Rectal smooth muscle tissue (tissue), 1 donor: Measurements from ENCODE around the gene OPCML.

Experiments
- H3K27ac ChIP-seq: one replicate; pipeline ENCODE4 v1.7.0; 2013; ENCODE audit warnings: low read depth, low read length, inconsistent platforms
- H3K27me3 ChIP-seq: one replicate; pipeline ENCODE4 v1.7.0; 2013; ENCODE audit warnings: low read length; ENCODE audit not compliant: control insufficient read depth, insufficient read depth
- H3K36me3 ChIP-seq: one replicate; pipeline ENCODE4 v1.7.0; 2013; ENCODE audit warnings: low read length; ENCODE audit not compliant: control insufficient read depth, insufficient read depth
- H3K4me1 ChIP-seq: one replicate; pipeline ENCODE4 v1.7.0; 2013; ENCODE audit warnings: low read length; ENCODE audit not compliant: control insufficient read depth, insufficient read depth
- H3K4me3 ChIP-seq: one replicate; pipeline ENCODE4 v1.7.0; 2013; ENCODE audit warnings: low read length
- H3K9ac ChIP-seq: one replicate; pipeline ENCODE4 v1.7.0; 2013; ENCODE audit warnings: low read length

Gene OPCML

DNA sequence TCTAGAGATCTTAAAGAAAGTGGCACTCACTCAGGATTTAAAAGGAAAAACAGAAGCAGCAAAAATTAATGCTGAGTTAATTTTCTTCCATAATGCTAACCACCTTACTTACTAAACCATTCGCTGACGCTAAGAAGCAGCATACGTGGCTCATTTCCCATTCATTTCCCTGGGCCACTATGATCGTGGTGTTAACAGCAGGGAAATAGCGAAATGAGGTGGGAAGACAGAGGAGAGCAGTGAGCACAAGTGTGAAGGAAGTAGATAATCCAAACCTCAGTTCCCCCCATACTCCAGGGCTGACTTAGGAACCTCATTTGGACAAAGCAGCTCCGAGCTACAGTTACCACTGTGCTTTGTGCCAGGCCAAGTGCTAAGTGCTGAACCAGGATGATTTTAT is 723.2 kb downstream of the OPCML start:
- no peak overlapping the region for H3K4me3 ChIP-seq
- no peak overlapping the region for H3K27ac ChIP-seq
- no peak overlapping the region for H3K9ac ChIP-seq
- H3K36me3 ChIP-seq: no peaks in the 10 kb centered on the region
- no peaks in the 10 kb centered on the region for H3K4me1 ChIP-seq
- no peaks in the 10 kb centered on the region for H3K27me3 ChIP-seq

- Histone ChIP-seq H3K36me3 (no peaks in the 10 kb centered on the region), H3K4me1 (no peaks in the 10 kb centered on the region), H3K27ac (no peak overlapping the region), H3K4me3 (no peak overlapping the region), H3K9ac (no peak overlapping the region), H3K27me3 (no peaks in the 10 kb centered on the region)
These were observed 728.0 kb downstream of the OPCML start for GRCh38 chr11:132804258-132804657.

DNA sequence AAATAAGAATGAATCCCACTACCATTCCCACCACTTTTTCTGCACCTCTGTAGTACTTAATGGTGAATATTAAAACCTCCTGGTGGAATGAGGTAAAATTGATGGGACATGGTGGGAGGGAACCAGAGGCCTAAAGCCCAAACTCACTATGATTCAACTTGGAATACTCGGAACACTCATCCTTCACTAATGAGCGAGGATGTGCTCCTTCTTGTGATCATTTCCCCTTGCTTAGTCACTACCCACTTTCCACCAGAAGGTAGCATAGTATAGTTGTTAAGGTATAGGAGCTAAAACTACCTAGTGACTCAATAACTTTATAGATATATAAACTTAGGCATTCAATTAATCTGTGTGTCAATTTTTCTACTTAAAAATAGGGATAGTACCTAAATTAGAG is 728.9 kb downstream of the OPCML start:
- H3K4me3 ChIP-seq: no peak overlapping the region

DNA sequence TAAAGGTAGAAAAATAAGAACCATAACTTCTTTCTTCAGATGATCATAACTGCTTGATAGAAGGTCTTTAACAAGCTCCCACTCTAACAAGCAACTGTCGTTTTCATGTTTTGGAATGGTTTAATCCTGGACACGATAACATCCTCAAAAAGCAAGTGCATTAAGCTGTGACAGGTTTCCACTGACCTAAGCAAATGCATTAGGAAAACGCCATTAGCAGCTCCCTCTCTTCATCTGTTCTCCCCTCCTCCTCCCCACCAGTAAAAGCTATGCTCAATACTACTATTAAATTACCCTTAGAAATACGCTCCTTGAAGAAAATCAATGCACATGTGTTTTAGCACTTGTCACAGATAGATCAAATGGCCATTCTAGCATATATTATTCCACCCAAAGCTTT is 729.4 kb downstream of the OPCML start:
- Histone ChIP-seq H3K27ac (no peak overlapping the region), H3K4me1 (no peaks in the 10 kb centered on the region), H3K4me3 (no peak overlapping the region), H3K36me3 (no peaks in the 10 kb centered on the region), H3K27me3 (no peaks in the 10 kb centered on the region), H3K9ac (no peak overlapping the region)

More for the DNA sequence above, 728.9 kb downstream of the OPCML start:
- Histone ChIP-seq H3K9ac (no peak overlapping the region), H3K36me3 (no peaks in the 10 kb centered on the region), H3K4me1 (no peaks in the 10 kb centered on the region), H3K27ac (no peak overlapping the region), H3K27me3 (no peaks in the 10 kb centered on the region)

GRCh38 chr11:132793831-132794230 is 738.5 kb downstream of the OPCML start:
- Histone ChIP-seq H3K27me3 (no peaks in the 10 kb centered on the region), H3K4me3 (no peak overlapping the region), H3K27ac (no peak overlapping the region), H3K4me1 (no peaks in the 10 kb centered on the region), H3K36me3 (no peaks in the 10 kb centered on the region), H3K9ac (no peak overlapping the region)

GRCh38 chr11:132792341-132793140 is 739.8 kb downstream of the OPCML start:
- H3K36me3 ChIP-seq: no peaks in the 10 kb centered on the region
- no peak overlapping the region for H3K27ac ChIP-seq
- H3K4me3 ChIP-seq: no peak overlapping the region
- no peaks in the 10 kb centered on the region for H3K27me3 ChIP-seq
- no peak overlapping the region for H3K9ac ChIP-seq
- no peaks in the 10 kb centered on the region for H3K4me1 ChIP-seq

GRCh38 chr11:132790971-132791370 is 741.3 kb downstream of the OPCML start:
- H3K4me3 ChIP-seq: no peak overlapping the region
- no peaks in the 10 kb centered on the region for H3K36me3 ChIP-seq
- no peak overlapping the region for H3K27ac ChIP-seq
- H3K4me1 ChIP-seq: no peaks in the 10 kb centered on the region
- no peak overlapping the region for H3K9ac ChIP-seq
- no peaks in the 10 kb centered on the region for H3K27me3 ChIP-seq

GRCh38 chr11:132790466-132790865 is 741.8 kb downstream of the OPCML start:
- Histone ChIP-seq H3K9ac (no peak overlapping the region), H3K36me3 (no peaks in the 10 kb centered on the region), H3K4me1 (no peaks in the 10 kb centered on the region), H3K4me3 (no peak overlapping the region), H3K27ac (no peak overlapping the region), H3K27me3 (no peaks in the 10 kb centered on the region)

DNA sequence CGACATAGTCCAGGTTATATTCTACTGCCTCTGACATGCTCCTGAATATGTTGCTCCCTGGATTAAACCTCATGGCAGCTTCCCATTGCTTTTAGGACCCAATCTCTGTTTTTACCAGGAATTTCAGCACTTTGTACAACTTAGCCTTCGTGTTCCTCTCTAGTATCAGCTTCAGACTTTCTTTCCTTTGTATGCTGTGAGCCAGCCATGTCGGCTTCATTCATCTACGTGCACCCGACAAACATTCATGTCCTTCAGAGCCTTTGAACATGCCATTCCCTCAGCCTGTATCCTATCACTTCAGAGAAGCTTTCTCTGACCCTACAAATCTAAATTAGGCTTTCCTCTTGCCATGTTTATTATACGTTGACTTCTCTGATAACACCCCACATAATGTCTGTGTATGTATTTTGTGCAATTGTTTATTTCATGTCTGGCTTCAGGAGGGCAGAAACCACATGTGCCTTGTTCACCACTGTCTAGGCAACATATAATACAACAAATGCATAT is 743.4 kb downstream of the OPCML start:
- Histone ChIP-seq H3K9ac (no peak overlapping the region), H3K4me3 (no peak overlapping the region), H3K4me1 (no peaks in the 10 kb centered on the region), H3K36me3 (no peaks in the 10 kb centered on the region), H3K27ac (no peak overlapping the region), H3K27me3 (no peaks in the 10 kb centered on the region)

DNA sequence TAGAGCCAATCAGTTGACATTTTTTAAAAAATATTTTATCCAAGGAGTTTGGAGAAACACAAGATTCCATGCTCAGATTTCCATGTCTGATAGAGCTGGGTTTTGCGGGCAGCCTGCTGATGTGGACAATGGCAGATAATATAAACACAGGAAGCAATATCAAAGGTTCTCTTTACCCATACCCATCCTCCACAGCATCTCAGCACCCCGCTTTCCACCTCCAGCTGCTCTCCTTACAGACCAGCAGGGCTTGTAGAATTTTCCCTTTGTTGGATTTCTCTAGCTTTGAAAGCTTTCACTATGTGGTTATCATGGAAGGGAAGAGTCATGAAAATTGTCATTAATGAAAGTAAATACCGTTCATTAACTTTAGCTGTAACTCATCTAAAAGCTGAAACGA is 746.4 kb downstream of the OPCML start:
- Histone ChIP-seq H3K9ac (no peak overlapping the region), H3K36me3 (no peaks in the 10 kb centered on the region), H3K4me1 (no peaks in the 10 kb centered on the region), H3K27ac (no peak overlapping the region), H3K27me3 (no peaks in the 10 kb centered on the region), H3K4me3 (no peak overlapping the region)

- H3K27me3 ChIP-seq: no peaks in the 10 kb centered on the region
- no peak overlapping the region for H3K27ac ChIP-seq
- H3K9ac ChIP-seq: no peak overlapping the region
- no peaks in the 10 kb centered on the region for H3K36me3 ChIP-seq
- H3K4me3 ChIP-seq: no peak overlapping the region
- H3K4me1 ChIP-seq: no peaks in the 10 kb centered on the region
These were observed 747.9 kb downstream of the OPCML start for GRCh38 chr11:132784441-132784840.

- Histone ChIP-seq H3K4me3 (no peak overlapping the region), H3K27ac (no peak overlapping the region), H3K27me3 (no peaks in the 10 kb centered on the region), H3K4me1 (no peaks in the 10 kb centered on the region), H3K36me3 (no peaks in the 10 kb centered on the region), H3K9ac (no peak overlapping the region)
These were observed 750.2 kb downstream of the OPCML start for GRCh38 chr11:132782102-132782501.

DNA sequence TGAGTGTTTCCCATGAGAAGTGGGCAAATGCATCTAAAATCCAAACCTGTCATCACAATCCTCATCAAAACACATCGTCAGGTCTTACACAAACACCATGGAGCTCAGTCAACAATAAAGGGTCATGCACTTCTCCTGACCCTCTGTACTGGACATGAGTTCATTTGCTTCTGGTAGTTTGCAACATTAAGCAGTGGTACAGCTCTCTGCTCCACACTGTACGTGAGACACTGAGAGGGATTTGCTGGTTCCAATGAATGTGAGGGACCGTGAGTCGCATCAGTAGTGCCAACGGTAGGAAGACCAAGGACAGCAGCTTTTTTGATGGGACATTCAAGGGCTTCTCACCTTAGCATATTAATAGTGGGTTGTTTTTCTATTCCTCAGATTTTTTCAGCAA is 752.3 kb downstream of the OPCML start:
- Histone ChIP-seq H3K27ac (no peak overlapping the region), H3K27me3 (no peaks in the 10 kb centered on the region), H3K9ac (no peak overlapping the region), H3K4me1 (no peaks in the 10 kb centered on the region), H3K36me3 (no peaks in the 10 kb centered on the region), H3K4me3 (no peak overlapping the region)
